Progenitor cell of endocrine pancreas (in vitro differentiated cells): Measurements from ENCODE around the gene PRXL2C. TPM values are rescaled to one million over a fixed set of nuclear protein-coding genes. Genes with fewer than 3 reads are reported as not detected.
"Not testable (repeated sequence)": the region's sequence is repeated elsewhere in the genome, so short reads cannot be mapped to it uniquely, and the experiment has no call there.

Experiments used
- DNase-seq: peaks from one replicate; pipeline ENCODE4 v3.0.0; 2021; ENCODE audit warnings: low spot score; ENCODE audit not compliant: unreplicated experiment
- H3K27ac Mint-ChIP-seq: 2 replicates; pipeline ENCODE4 v1.8.0; 2021; ENCODE audit warnings: mild to moderate bottlenecking, moderate library complexity, mixed read lengths
- H3K27me3 Mint-ChIP-seq: 2 replicates; pipeline ENCODE4 v1.8.0; 2021; ENCODE audit warnings: mixed read lengths
- H3K36me3 Mint-ChIP-seq: 2 replicates; pipeline ENCODE4 v1.8.0; 2022; ENCODE audit warnings: mixed read lengths; ENCODE audit not compliant: insufficient read depth
- H3K4me1 Mint-ChIP-seq: 2 replicates; pipeline ENCODE4 v1.8.0; 2021; ENCODE audit warnings: low read depth, mixed read lengths
- H3K4me3 Mint-ChIP-seq: 2 replicates; pipeline ENCODE4 v1.8.0; 2021; ENCODE audit warnings: low read depth, mild to moderate bottlenecking, moderate library complexity, mixed read lengths
- H3K9me3 Mint-ChIP-seq: 2 replicates; pipeline ENCODE4 v1.8.0; 2021; ENCODE audit warnings: low read depth, mixed read lengths
- CTCF ChIP-seq: fragments of 200-600 bp; sonication (generic); IDR thresholded peaks from one replicate; pipeline ENCODE4 v1.5.0; 2021; ENCODE audit warnings: antibody characterized with exemption, mild to moderate bottlenecking; ENCODE audit not compliant: unreplicated experiment
- total RNA-seq: library from RNA; stranded (reverse); gene quantifications from 2 replicates; pipeline ENCODE4 v1.2.1, GENCODE V29; 2021

PRXL2C gene
- total RNA-seq, 1 donor from 2014 or later = 6.2 TPM

DNA sequence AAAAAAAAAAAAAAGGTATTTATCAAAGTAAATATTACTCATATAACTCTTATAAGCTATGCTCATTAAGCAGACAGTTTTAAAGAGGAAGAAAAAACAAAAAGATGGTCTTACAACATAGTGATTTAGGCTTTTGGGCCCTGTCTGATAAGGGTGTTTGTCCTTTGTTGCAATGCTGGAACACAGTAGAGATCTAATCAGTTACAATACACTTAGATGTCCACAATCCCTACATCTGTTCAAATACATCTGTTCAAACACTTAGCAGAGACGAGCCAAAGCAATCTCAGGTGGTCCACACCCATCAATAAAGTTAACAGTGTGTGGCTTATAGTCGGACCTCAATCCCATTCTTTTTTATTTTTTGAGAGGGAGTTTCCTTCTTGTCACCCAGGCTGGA, 11.0 kb downstream of the PRXL2C start:
- H3K4me1 Mint-ChIP-seq = no peaks in the 10 kb centered on the region
- H3K27me3 Mint-ChIP-seq = no peaks in the 10 kb centered on the region
- TF ChIP-seq CTCF = no peak
- peaks cover 10% of the 10 kb centered on the region for H3K36me3 Mint-ChIP-seq
- no peaks in the 10 kb centered on the region for H3K9me3 Mint-ChIP-seq
- H3K27ac Mint-ChIP-seq = no peak overlapping the region
- no peak overlapping the region for H3K4me3 Mint-ChIP-seq
- no peak for DNase-seq

DNA sequence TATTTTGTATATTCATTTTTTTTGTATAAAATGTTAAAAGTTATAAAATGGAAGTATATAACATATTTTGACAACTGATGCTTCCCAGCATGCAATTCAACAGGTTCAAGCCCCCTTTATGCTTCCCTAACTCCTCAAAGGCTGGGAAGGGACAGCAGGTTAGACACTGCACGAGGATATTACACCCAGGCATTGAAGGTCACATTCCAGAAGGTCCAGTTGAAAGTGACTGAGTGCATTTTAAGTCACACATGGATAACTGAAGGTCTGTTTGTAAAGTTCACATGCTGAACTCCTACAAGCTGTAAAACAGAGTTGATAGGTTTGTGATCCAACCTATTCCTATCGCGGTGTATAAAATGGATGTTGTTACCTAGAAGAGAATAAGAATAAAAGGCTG, 13.6 kb downstream of the PRXL2C start:
- no peak overlapping the region for H3K27ac Mint-ChIP-seq
- H3K36me3 Mint-ChIP-seq = peaks cover 7% of the 10 kb centered on the region
- H3K27me3 Mint-ChIP-seq = no peaks in the 10 kb centered on the region
- H3K4me3 Mint-ChIP-seq = no peak overlapping the region
- H3K4me1 Mint-ChIP-seq = no peaks in the 10 kb centered on the region
- no peaks in the 10 kb centered on the region for H3K9me3 Mint-ChIP-seq
- TF ChIP-seq CTCF = no peak
- DNase-seq = no peak

DNA sequence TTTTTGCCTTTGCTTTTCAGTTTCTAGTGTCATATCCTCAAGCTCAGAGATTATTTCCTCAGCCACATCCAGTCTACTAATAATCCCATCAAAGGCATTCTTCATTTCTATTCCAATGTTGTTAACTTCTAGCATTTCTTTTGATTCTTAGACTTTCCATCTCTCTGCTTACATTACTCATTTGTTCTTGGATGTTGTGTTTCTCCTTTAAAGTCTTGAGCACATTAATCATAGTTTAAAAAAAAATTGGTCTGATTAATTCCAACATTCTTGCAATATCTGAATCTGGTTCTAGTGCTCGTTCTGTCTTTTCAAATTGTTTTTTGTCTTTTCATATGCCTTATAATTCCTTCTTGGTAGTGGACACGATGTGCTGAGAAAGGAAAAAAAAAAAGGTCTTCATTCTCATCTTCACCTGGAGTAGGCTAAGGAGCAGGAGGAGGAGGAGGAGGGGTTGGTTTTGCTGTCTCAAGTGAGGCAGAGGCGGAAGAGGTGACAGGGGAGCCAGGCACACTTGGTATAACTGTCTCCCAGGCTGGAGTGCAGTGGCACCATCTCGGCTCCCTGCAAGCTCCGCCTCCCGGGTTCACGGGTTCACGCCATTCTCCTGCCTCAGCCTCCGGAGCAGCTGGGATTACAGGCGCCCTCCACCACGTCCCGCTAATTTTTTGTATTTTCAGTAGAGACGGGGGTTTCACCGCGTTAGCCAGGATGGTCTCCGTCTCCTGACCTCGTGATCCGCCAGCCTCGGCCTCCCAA, 16.3 kb downstream of the PRXL2C start:
- H3K9me3 Mint-ChIP-seq = no peaks in the 10 kb centered on the region
- peaks cover 1% of the 10 kb centered on the region for H3K36me3 Mint-ChIP-seq
- no peak overlapping the region for H3K27ac Mint-ChIP-seq
- no peak for TF ChIP-seq CTCF
- DNase-seq = no peak
- H3K27me3 Mint-ChIP-seq = no peaks in the 10 kb centered on the region
- peaks cover 2% of the 10 kb centered on the region for H3K4me1 Mint-ChIP-seq
- H3K4me3 Mint-ChIP-seq = no peak overlapping the region

- Mint-ChIP-seq H3K4me1 (peaks cover 2% of the 10 kb centered on the region), H3K27ac (peak overlapping the region; percentile 54), H3K36me3 (no peaks in the 10 kb centered on the region), H3K27me3 (no peaks in the 10 kb centered on the region), H3K9me3 (no peaks in the 10 kb centered on the region), H3K4me3 (no peak overlapping the region)
- no peak for TF ChIP-seq CTCF
- no peak for DNase-seq
These were observed 18.7 kb downstream of the PRXL2C start for GRCh38 chr9:96636368-96636767.

DNA sequence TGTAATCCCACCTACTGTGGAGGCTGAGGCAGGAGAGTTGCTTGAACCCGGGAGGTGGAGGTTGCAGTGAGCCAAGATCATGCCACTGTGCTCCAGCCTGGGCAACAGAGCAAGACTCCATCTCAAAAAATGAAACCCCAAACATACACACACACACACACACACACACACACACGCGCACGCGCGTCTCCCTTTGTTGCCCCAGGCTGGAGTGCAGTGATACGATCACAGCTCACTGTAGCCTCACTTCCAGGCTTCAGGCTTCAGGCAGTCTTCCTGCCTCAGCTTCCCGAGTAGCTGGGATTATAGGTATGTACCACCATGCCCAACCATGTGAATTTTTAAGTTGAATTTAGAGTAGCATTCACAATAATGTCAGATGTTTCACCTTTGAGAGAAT, 21.5 kb downstream of the PRXL2C start:
- not testable (repeated sequence) for H3K36me3 Mint-ChIP-seq, H3K4me1 Mint-ChIP-seq, H3K27me3 Mint-ChIP-seq, DNase-seq, H3K27ac Mint-ChIP-seq, H3K4me3 Mint-ChIP-seq, H3K9me3 Mint-ChIP-seq

DNA sequence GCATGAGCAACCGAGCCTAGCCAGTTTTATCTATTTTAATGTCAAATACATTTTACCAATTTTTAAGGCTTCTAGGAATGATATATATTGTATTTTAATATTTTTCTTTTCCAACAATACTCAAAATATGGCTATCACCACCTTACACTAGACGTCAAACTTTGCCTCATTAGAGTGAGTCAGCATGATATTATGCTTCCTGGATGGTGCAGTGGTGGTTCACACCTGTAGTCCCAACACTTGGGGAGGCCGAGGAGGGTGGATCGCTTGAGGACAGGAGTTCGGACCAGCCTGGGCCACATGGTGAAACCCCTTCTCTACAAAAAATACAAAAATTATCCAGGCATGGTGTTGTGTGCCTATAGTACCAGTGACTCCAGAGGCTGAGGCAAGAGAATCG, 28.2 kb downstream of the PRXL2C start:
- DNase-seq = no peak
- H3K9me3 Mint-ChIP-seq = no peaks in the 10 kb centered on the region
- TF ChIP-seq CTCF = no peak
- no peak overlapping the region for H3K27ac Mint-ChIP-seq
- H3K36me3 Mint-ChIP-seq = no peaks in the 10 kb centered on the region
- peaks cover under 1% of the 10 kb centered on the region for H3K4me1 Mint-ChIP-seq
- no peak overlapping the region for H3K4me3 Mint-ChIP-seq
- H3K27me3 Mint-ChIP-seq = peaks cover 11% of the 10 kb centered on the region
